OCI-M1 (cell line): ENCODE measurements around the gene UHRF2.
"Not testable (repeated sequence)": the region's sequence is repeated elsewhere in the genome, so short reads cannot be mapped to it uniquely, and the experiment has no call there.

Experiments used
- DNase-seq: peaks from one replicate; lab custom pipeline; 2025; lab: John Stamatoyannopoulos, UW

The UHRF2 gene

DNA sequence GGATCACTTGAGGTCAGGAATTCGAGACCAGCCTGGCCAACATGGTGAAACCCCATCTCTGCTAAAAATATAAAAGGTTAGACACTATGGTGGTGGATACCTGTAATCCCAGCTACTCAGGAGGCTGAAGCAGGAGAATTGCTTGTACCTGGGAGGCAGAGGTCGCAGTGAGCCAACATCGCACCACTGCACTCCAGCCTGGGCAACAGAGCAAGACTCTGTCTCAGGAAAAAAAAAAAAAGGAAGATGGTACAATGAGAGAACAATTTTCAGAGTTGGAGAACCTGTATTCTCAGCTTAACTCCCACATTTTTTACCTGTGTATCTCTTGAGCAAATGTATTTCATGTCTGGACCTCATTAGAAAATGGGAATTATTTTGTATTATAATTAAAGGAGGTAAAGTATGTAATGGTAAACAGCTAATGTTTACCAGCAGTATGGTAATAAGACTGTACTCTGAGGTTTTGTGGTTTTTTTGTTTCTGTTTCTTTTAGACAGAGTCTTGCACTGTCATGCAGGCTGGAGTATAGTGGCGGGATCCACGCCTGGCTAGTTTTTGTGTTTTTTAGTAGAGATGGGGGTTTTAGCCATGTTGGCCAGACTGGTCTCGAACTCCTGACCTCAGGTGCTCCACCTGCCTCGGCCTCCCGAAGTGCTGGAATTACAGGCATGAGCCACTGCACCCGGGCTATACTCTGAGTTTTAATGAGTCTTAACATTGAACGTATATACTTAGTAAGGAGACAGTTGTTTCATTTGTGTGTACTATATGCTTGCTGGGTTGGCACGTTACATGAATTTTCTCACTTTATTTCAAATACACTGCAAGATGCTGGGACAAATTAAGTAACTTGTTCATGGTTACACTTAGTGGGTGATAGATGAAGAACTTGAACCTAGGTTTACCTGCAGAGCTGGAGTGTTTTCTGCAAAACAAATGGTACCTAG lies 16.2 kb downstream of the UHRF2 start:
- peak; percentile 100 for DNase-seq

GRCh38 chr9:6431038-6431437 lies 18.0 kb downstream of the UHRF2 start:
- no peak for DNase-seq

- DNase-seq, result no peak
Observed at GRCh38 chr9:6433410-6433809, 20.4 kb downstream of the UHRF2 start.

DNA sequence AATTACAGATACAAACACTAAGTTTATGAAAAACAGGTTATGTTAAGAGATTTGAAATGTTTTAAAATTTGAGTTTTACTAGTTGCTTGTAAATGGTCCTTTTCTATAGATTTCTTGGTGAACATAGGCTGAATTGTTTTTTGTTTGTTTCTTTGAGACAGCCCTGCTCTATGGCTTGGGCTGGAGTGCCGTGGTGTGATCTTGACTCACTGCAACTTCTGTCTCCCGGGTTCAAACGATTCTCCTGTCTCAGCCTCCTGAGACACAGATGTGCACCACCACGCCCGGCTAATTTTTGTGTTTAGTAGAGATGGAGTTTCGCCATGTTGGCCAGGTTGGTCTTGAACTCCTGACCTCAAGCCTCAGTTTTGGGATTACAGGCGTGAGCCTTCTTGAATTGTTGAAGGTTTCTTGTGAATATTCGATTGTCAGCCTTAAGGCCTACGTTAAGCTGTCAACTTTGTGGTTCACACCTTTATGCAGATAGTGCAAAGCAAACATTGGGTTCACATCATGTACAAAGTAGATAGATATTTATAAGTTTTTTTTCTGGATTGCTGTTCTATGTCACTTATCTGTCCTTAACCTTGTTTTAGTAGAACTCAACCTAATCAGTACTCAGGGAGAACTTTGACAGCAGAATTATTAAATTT lies 26.2 kb downstream of the UHRF2 start:
- DNase-seq, result no peak

DNA sequence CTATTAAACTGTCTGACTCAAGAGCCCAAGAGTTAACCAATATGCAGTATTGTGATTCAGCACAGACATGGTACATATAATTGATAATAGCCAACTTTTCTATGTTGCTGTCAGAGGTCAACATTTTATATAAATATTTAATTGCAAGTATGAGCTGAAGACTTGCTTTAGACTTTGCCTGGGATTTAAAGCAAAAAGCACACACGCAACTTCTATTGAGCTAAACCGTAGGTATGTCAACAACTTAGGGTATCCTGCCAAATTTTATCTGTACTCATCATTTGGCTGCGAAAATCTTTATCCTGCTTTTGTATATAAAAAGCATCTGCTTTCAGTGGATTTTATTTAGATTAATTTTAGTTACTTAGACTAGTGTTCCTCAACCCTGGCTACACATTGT lies 27.4 kb downstream of the UHRF2 start:
- DNase-seq, result no peak

DNA sequence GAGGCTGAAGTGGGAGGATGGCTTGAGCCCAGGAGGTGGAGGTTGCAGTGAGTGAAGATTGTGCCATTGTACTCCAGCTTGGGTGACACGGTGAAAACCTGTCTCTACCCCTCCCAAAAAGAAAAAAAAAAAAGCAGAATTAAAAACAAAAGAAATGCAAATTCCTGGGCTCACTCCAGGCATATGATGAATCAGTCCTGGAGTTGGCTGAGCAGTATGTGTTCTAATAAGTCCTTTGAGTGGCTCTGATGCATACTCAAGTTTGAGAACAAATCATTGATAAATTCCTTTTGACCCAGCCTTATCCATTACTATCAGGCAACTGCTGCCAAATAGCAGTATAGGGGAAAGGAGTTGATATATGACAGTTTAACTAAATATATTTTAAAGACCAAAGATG lies 28.3 kb downstream of the UHRF2 start:
- DNase-seq, result no peak

DNA sequence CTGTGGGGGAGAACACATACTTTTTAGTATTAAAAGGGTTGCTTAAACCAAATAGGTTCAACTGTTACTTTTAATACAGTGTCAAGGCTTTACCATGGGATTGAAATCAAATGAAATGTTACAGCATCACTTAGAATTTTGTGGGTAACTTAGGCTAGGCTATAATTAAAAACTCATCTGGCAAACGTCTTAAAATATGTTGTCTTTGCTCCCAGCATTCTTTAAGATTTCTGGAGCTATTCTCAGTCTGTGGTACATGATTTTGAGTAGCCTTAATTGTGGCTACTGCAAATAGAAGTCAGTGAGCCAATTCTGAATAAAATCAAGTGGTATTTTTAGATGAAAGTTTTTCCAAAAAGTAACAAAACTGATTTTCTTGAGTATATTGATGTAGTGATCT lies 30.7 kb downstream of the UHRF2 start:
- DNase-seq, result no peak

DNA sequence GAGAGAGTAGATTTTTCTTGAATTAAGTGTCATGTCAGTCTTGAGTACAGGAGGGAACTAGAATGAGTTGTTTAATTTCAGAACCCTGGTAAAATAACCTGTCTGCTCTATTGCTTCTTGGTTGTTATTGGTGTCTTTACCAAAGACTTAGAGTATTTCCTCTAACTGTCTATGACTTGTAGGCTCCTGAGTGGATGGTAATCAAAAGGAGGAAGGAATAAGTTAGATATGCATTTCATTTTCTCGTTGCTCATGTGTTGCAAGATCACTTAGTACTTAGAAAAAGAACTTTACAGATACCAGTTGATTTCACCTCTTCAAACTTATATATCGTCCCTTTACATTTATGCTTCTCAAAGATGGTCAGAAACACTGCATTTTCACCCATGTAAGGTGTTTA lies 31.1 kb downstream of the UHRF2 start:
- DNase-seq, result peak; percentile 98

- no peak for DNase-seq
Observed at GRCh38 chr9:6449086-6449485, 36.1 kb downstream of the UHRF2 start.

GRCh38 chr9:6449645-6450044 lies 36.6 kb downstream of the UHRF2 start:
- DNase-seq, result no peak

DNA sequence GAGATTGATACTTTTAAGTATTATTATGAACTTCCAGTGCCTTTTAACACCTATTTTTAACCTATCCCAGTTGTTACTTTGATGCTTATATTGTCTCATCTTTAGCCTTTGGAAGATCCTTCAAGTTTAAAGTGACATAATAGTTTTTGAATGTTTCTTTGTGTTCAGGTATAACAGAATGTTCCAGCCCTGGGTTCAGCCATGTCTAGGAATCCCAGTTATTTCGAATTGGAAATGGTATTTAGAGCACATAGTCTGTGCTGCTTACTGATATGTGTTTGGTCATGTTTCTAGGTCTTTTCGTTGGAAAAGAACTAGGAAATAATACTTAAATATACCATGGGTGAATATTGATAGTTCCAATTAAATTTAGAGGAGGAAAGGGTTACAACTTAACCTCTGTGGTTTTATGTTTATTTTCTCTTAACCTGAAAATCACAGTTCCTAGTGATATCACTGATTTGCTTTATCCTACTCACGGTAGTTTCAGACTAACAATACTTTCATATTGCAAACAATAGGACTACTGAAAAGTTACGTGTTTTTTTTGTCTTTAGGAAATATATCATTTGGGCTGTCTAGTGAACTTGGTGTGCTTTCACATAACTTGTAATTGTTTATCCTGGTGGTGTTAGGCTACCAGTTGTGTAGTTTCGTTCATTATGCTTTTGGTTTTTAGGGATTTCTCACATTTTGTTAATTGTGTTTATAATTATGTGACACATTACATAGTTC lies 37.8 kb downstream of the UHRF2 start:
- DNase-seq, result no peak

DNA sequence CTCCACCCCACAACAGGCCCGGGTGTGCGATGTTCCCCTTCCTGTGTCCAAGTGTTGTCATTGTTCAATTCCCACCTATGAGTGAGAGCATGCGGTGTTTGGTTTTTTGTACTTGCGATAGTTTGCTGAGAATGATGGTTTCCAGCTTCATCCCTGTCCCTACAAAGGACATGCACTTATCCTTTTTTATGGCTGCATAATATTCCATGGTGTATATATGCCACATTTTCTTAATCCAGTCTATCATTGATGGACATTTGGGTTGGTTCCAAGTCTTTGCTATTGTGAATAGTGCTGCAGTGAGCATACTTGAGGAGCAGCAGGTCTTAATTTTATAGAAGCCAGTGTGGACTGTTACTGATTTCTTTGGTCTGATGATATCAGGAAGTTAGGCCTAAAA lies 42.3 kb downstream of the UHRF2 start:
- not testable (repeated sequence) for DNase-seq

GRCh38 chr9:6458704-6459103 lies 45.7 kb downstream of the UHRF2 start:
- DNase-seq, result not testable (repeated sequence)

- DNase-seq, result no peak
Observed at GRCh38 chr9:6459718-6460117, 46.7 kb downstream of the UHRF2 start.

DNA sequence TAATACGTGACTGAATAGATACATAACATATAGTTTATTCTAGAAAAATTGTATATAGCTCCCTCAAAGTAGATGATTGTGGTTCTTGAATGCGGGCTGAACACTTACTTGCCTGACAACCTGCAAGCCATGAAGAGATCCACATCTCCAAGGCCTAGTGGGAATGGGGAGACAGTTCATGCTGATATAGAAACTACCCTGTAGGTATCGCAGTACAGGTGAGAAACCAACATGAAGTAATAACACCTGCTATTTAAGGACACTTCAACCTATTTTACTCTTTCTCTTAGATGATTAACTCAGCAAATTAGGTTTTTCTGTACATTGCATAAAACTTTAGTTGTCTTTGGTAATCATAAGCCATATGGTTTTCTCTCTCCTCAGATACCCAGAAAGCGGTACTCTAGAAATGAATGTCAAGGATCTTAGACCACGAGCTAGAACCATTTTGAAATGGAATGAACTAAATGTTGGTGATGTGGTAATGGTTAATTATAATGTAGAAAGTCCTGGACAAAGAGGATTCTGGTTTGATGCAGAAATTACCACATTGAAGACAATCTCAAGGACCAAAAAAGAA lies 47.3 kb downstream of the UHRF2 start:
- DNase-seq, result no peak

GRCh38 chr9:6461619-6462018 lies 48.6 kb downstream of the UHRF2 start:
- DNase-seq, result no peak

GRCh38 chr9:6467006-6467625 lies 54.1 kb downstream of the UHRF2 start:
- no peak for DNase-seq

GRCh38 chr9:6471231-6471850 lies 58.3 kb downstream of the UHRF2 start:
- peak; percentile 85 for DNase-seq

GRCh38 chr9:6473151-6473550 lies 60.2 kb downstream of the UHRF2 start:
- no peak for DNase-seq

DNA sequence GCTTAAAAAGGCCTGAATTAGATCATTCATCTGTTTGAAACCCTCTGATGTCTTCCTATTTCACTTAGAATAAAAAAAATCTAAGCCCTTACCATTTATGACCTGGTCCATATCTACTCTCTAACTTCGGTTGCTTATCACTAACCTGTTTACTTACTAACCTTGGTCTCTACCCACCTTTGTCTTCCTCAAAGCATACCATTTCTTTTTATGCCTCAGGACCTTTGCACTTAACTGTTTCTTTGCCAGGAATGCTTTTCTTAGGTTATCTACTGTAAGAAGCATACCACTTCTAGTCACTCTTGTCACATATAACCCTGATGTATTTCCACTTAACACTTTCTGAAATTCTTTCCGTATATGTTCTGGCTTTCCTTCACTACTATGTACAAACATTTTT lies 67.0 kb downstream of the UHRF2 start:
- no peak for DNase-seq

DNA sequence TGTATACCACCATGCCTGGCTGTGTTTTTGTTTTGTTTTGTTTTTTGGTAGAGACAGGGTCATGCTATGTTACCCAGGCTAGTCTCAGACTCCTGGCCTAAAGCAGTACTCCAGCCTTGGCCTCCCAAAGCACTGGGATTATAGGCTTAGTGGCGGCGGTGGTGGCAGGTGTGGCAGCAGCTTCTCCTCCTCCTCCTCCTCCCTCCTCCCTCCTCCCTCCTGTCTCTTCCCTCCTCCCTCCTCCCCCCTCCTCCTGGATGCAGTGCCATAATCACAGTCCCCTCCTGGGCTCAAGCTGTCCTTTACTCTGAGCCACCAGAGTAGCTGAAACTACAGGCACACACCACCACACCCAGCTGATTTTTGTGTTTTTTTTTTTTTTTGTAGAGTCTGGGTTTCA lies 71.2 kb downstream of the UHRF2 start:
- DNase-seq, result no peak
